Measurements from ENCODE around the gene CRIP2. TPM values are rescaled to one million over a fixed set of nuclear protein-coding genes. Genes with fewer than 3 reads are reported as not detected.

Gene CRIP2
- total RNA-seq, 1 experiment from 2014 or later = 1.1 TPM

GRCh38 chr14:105448706-105449111 is 25.9 kb upstream of the CRIP2 start:
- H3K27ac ChIP-seq = no peak overlapping the region

GRCh38 chr14:105449276-105450122 is 25.1 kb upstream of the CRIP2 start:
- H3K27me3 ChIP-seq (replicated peaks) = no peaks in the 10 kb centered on the region
- H3K9me3 ChIP-seq (replicated peaks) = no peaks in the 10 kb centered on the region
- no peak overlapping the region for H3K27ac ChIP-seq
- no peak overlapping the region for H3K4me3 ChIP-seq
- H3K4me1 ChIP-seq (replicated peaks) = no peaks in the 10 kb centered on the region
- no peak for DNase-seq (ENCODE audit: low read depth in 1 of 2, low spot score in 2 of 2)
- H3K36me3 ChIP-seq = peaks cover 49% of the 10 kb centered on the region

More at GRCh38 chr14:105448706-105449111, 25.9 kb upstream of the CRIP2 start:
- H3K36me3 ChIP-seq = peaks cover 43% of the 10 kb centered on the region
- H3K9me3 ChIP-seq (replicated peaks) = no peaks in the 10 kb centered on the region
- peak in 1 of 2 experiments; percentile 37 for DNase-seq (ENCODE audit: low read depth in 1 of 2, low spot score in 2 of 2)
- H3K4me1 ChIP-seq (replicated peaks) = no peaks in the 10 kb centered on the region
- H3K27me3 ChIP-seq (replicated peaks) = no peaks in the 10 kb centered on the region
- H3K4me3 ChIP-seq = no peak overlapping the region

- Histone ChIP-seq H3K9me3 (replicated peaks) (no peaks in the 10 kb centered on the region), H3K4me1 (replicated peaks) (no peaks in the 10 kb centered on the region), H3K36me3 (peaks cover 50% of the 10 kb centered on the region), H3K27me3 (replicated peaks) (no peaks in the 10 kb centered on the region), H3K27ac (no peak overlapping the region), H3K4me3 (no peak overlapping the region)
- no peak for DNase-seq (ENCODE audit: low read depth in 1 of 2, low spot score in 2 of 2)
Measured at GRCh38 chr14:105450123-105450505, 24.5 kb upstream of the CRIP2 start.

- H3K27ac ChIP-seq = no peak overlapping the region
- peaks cover 60% of the 10 kb centered on the region for H3K36me3 ChIP-seq
- H3K4me3 ChIP-seq = no peak overlapping the region
- no peaks in the 10 kb centered on the region for H3K27me3 ChIP-seq (replicated peaks)
- DNase-seq (ENCODE audit: low read depth in 1 of 2, low spot score in 2 of 2) = no peak
- no peaks in the 10 kb centered on the region for H3K4me1 ChIP-seq (replicated peaks)
- H3K9me3 ChIP-seq (replicated peaks) = no peaks in the 10 kb centered on the region
Measured at GRCh38 chr14:105450864-105451720, 23.5 kb upstream of the CRIP2 start.

GRCh38 chr14:105452963-105453362 is 21.7 kb upstream of the CRIP2 start:
- Histone ChIP-seq H3K27ac (no peak overlapping the region), H3K9me3 (replicated peaks) (no peaks in the 10 kb centered on the region), H3K36me3 (peaks cover 60% of the 10 kb centered on the region), H3K4me1 (replicated peaks) (no peaks in the 10 kb centered on the region), H3K4me3 (no peak overlapping the region), H3K27me3 (replicated peaks) (no peaks in the 10 kb centered on the region)
- no peak for DNase-seq (ENCODE audit: low read depth in 1 of 2, low spot score in 2 of 2)

GRCh38 chr14:105453847-105454246 is 20.8 kb upstream of the CRIP2 start:
- Histone ChIP-seq H3K27ac (no peak overlapping the region), H3K36me3 (peaks cover 56% of the 10 kb centered on the region), H3K9me3 (replicated peaks) (no peaks in the 10 kb centered on the region)

GRCh38 chr14:105455086-105455640 is 19.5 kb upstream of the CRIP2 start:
- H3K9me3 ChIP-seq (replicated peaks) = no peaks in the 10 kb centered on the region
- no peaks in the 10 kb centered on the region for H3K27me3 ChIP-seq (replicated peaks)
- no peak overlapping the region for H3K27ac ChIP-seq
- no peaks in the 10 kb centered on the region for H3K4me1 ChIP-seq (replicated peaks)
- no peak for DNase-seq (ENCODE audit: low read depth in 1 of 2, low spot score in 2 of 2)
- no peak overlapping the region for H3K4me3 ChIP-seq
- peaks cover 44% of the 10 kb centered on the region for H3K36me3 ChIP-seq

More at GRCh38 chr14:105453847-105454246, 20.8 kb upstream of the CRIP2 start:
- Histone ChIP-seq H3K4me1 (replicated peaks) (no peaks in the 10 kb centered on the region), H3K4me3 (no peak overlapping the region), H3K27me3 (replicated peaks) (no peaks in the 10 kb centered on the region)
- DNase-seq (ENCODE audit: low read depth in 1 of 2, low spot score in 2 of 2) = no peak

GRCh38 chr14:105455766-105456660 is 18.6 kb upstream of the CRIP2 start:
- no peaks in the 10 kb centered on the region for H3K4me1 ChIP-seq (replicated peaks)
- no peaks in the 10 kb centered on the region for H3K27me3 ChIP-seq (replicated peaks)
- no peak for DNase-seq (ENCODE audit: low read depth in 1 of 2, low spot score in 2 of 2)
- H3K27ac ChIP-seq = no peak overlapping the region
- no peak overlapping the region for H3K4me3 ChIP-seq
- no peaks in the 10 kb centered on the region for H3K9me3 ChIP-seq (replicated peaks)
- peaks cover 37% of the 10 kb centered on the region for H3K36me3 ChIP-seq

GRCh38 chr14:105456736-105457617 is 17.6 kb upstream of the CRIP2 start:
- Histone ChIP-seq H3K27ac (no peak overlapping the region), H3K4me1 (replicated peaks) (no peaks in the 10 kb centered on the region), H3K27me3 (replicated peaks) (no peaks in the 10 kb centered on the region), H3K36me3 (peaks cover 33% of the 10 kb centered on the region), H3K9me3 (replicated peaks) (no peaks in the 10 kb centered on the region), H3K4me3 (no peak overlapping the region)
- no peak for DNase-seq (ENCODE audit: low read depth in 1 of 2, low spot score in 2 of 2)

- Histone ChIP-seq H3K36me3 (peaks cover 35% of the 10 kb centered on the region), H3K27me3 (replicated peaks) (no peaks in the 10 kb centered on the region)
Measured at GRCh38 chr14:105458010-105458409, 16.6 kb upstream of the CRIP2 start.

GRCh38 chr14:105458571-105458970 is 16.1 kb upstream of the CRIP2 start:
- no peak overlapping the region for H3K27ac ChIP-seq
- no peaks in the 10 kb centered on the region for H3K4me1 ChIP-seq (replicated peaks)
- peaks cover 32% of the 10 kb centered on the region for H3K36me3 ChIP-seq
- DNase-seq (ENCODE audit: low read depth in 1 of 2, low spot score in 2 of 2) = no peak
- no peaks in the 10 kb centered on the region for H3K9me3 ChIP-seq (replicated peaks)
- no peaks in the 10 kb centered on the region for H3K27me3 ChIP-seq (replicated peaks)
- no peak overlapping the region for H3K4me3 ChIP-seq

More at GRCh38 chr14:105458010-105458409, 16.6 kb upstream of the CRIP2 start:
- no peaks in the 10 kb centered on the region for H3K4me1 ChIP-seq (replicated peaks)
- DNase-seq (ENCODE audit: low read depth in 1 of 2, low spot score in 2 of 2) = no peak
- H3K27ac ChIP-seq = no peak overlapping the region
- no peaks in the 10 kb centered on the region for H3K9me3 ChIP-seq (replicated peaks)
- no peak overlapping the region for H3K4me3 ChIP-seq

- Histone ChIP-seq H3K27ac (no peak overlapping the region), H3K4me3 (no peak overlapping the region), H3K36me3 (peaks cover 37% of the 10 kb centered on the region), H3K4me1 (replicated peaks) (peaks cover 2% of the 10 kb centered on the region), H3K27me3 (replicated peaks) (no peaks in the 10 kb centered on the region), H3K9me3 (replicated peaks) (no peaks in the 10 kb centered on the region)
- DNase-seq (ENCODE audit: low read depth in 1 of 2, low spot score in 2 of 2) = no peak
Measured at GRCh38 chr14:105460116-105460515, 14.5 kb upstream of the CRIP2 start.

All from SJSA1 (cell line).